DMS 273 (cell line): ENCODE data around the gene CPNE4.

Source experiments
- DNase-seq: peaks from one replicate; lab custom pipeline; 2025; ENCODE audit not compliant: unreplicated experiment; lab: John Stamatoyannopoulos, UW

CPNE4 gene

DNA sequence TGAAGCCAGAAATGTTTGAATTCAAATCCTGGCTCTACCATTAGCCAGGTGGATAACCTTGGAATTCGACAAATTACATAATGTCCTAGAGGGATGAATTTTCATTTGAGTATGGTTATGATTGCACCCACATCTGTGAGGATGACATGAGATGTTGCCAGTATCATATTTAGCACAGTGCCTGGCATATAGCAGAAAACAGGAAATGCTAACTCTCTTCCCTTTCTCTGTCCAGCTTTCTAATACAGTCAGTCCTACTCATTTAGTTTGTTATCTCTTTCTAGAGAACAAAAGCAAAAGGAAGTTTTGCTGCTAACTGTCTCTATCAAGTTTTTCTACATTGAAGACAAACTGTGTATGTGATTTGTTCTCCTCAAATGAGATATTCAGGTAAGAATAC lies 231.7 kb downstream of the CPNE4 start:
- no peak for DNase-seq

DNA sequence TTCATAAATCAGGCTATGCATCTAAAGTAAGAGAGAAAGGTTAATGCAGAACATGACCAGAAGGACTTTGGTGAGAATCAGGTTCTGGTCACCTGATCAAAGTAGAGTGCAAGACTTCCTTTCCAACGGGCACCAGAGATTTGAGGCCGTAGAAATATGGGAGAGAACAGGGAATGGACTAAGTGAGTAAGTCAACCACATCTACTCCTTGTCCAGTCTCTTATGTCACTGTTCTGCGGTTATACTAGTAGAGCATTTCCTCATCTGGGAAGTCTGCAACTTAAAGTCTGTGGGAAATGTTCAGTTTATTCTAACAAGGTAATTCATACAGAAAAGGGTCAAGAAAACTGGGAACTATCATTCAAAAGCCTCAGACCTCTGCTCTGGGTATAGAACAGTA lies 232.8 kb downstream of the CPNE4 start:
- DNase-seq, result no peak

DNA sequence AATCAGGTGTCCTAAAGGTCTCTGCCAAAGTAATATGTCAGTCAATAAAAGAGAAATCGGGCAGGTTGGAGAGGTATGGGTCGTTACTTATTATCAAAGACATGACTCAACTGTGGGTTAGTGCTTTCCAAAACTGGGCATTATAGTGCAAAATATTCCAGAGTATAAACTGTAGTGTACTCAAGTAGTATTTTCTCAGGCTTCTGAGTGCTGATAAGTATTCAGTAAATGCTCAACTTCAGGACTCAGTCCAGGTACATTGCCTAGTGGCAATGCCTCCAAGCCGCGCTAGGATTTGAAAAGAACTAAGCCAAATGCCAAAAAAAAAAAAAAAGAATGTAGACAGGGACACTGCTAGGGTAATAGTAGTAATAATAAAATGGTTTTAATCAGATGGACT lies 233.2 kb downstream of the CPNE4 start:
- DNase-seq, result no peak

GRCh38 chr3:131797776-131798175 lies 237.0 kb downstream of the CPNE4 start:
- DNase-seq, result no peak

DNA sequence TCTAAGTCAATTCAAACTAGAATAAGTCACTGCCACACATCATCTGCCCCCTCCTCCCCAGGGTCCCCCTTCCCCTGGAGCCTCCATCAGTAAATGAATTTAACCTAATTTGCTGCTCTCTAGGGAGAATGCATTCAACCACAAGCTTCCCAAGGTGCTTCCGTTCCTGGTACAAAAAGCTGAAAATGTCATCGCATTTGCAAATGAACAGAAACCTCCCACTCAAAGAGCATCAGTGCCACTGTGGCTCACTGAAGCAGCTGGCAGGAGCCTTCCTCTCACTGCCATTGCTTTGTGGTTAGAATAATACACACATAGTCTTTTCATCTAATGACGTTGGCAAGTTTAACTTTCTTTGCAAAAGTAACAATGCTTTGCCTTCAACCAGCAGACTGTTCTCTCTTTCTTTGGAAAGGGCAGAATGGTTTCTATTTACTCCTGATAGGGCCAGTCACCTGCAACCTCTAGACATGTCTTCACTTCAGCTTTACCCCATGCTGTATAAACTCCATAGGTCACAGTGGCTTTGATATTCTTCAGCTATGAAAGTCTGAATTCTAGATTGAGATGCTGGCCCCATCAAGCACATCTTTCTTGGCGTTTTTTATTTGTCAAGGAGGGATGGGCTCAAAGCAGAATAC lies 238.1 kb downstream of the CPNE4 start:
- DNase-seq, result no peak

GRCh38 chr3:131796111-131796510 lies 238.7 kb downstream of the CPNE4 start:
- no peak for DNase-seq

DNA sequence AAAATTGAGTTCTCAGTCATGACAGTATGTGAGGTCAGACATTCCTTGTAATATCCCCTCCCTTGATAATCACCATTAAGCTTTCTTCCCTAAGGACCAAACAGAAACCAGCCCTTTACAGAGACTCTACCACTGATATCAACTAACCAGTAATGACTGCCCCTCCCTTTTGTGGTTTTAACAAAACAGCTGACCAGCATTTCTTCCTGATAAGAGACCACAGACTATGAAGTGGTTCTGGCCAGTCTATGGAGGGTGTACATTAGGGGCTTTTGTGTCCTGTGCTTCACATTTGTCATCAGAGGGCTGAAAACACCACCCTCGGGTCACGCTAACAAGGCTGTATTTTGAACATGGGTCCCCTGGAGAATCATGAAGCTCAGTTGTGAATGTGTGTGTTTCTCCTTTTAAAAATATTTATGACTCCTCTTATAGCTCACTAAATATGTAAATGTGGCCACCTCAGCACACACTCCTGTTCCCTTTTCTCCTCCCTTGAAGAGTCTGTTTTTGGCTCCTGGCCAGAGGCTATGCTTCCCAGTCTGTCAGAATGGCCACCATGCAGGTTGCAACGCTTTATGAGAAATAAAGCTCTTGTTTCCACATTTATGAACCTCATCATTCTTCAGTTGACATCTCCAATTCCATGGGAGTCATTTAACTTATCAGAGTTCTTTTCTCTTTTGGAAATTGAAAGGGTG lies 239.3 kb downstream of the CPNE4 start:
- DNase-seq, result peak; percentile 9

DNA sequence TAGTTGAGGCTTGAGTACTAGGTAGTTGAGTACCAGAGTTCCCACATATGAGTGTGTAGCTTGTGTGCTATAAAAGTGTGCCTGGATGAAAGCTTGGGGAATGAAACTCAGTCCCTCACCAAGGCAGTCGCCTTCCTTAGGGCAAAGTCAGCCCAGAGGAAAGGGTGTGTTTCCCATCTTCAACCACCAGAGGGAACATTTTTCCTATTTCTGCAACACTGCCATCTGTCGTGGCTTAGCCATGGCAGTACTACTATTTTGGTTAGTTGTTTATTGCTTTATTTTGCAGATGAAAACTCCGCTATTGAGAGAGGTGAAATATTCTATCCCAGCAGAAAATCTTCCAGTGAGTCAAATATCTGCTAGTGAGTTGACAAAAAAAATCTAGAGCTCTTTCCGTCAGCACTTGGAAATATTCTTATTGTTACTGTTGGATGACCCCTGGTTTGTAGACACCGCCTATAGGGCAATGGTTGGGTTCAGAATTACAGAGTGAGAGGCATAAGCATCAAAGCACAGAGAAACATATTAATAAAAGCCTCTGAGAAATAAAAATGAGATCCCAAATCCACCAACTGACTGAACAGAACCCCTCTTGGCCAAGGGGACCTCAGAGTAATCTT lies 239.9 kb downstream of the CPNE4 start:
- peak; percentile 74 for DNase-seq

DNA sequence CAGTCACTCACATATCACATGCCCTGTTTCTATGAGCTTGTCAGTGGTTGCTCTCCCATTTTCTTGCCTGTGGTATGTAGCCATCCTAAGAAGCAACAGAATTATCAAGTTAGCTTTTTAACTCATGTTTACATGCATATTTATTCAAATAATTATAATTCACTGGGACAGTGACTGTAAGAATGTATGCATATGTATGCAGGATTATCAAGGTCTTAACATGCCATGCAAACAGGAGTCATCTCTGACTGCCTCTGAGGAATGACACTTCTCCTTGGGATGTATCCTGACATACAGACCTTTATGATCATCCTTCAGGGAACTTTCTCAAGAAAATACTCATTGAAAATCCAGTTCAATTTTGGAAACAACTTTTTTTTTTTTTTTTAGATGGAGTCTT lies 240.9 kb downstream of the CPNE4 start:
- DNase-seq, result no peak

DNA sequence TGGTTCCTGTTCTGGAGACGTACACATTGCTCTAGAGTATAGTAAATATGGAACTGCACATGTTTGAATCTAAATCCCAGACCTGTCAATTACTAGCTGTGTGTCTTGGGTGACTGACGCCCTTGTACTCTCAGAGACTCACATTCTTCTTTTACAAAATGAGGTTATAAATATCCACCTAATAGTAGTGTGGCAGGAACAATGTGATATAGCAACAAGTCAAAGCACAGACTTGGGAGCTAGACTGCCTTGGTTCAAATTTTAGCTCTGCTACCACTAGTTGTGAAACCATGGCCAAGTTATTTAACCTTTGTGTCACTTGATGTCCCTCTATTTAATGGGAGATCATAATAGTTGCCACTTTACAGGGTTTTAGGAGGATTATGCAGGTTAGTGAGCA lies 245.6 kb downstream of the CPNE4 start:
- no peak for DNase-seq

DNA sequence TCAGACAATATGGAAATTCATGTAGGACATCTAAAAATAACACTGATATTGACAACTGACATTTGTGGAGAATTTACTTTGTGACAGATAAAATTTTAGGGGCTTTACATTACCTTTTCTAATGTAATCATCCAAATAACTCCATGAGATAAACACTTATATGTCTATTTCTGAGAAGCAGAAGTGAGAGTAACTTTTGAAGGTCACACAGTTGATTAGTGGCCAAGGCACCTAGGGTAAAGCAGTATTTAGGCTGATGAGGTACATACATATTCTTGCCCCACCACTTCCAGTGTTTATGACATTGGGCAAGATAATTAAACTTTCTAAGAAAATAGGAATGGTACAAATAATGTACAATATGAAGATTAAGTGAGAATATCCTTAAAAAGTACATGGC lies 248.4 kb downstream of the CPNE4 start:
- DNase-seq, result no peak

GRCh38 chr3:131782751-131783150 lies 252.1 kb downstream of the CPNE4 start:
- DNase-seq, result no peak

DNA sequence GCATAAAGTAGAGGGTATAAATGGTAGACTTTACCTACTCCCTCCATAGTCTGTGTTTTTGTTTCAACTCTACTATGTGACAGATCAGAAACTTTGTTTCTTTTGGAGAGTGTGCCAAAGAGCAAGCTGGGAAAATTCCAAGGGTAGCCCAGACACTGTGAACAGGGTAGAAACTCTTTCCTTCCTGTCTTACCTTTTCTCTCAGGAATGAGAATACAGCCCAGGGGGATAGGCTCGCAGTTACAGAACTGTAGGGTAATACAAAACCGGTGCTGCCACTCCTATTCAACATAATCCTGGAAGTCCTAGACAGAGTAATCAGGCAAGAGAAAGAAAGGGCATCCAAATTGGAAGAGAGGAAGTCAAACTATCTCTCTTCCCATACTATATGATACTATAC lies 256.3 kb downstream of the CPNE4 start:
- no peak for DNase-seq

DNA sequence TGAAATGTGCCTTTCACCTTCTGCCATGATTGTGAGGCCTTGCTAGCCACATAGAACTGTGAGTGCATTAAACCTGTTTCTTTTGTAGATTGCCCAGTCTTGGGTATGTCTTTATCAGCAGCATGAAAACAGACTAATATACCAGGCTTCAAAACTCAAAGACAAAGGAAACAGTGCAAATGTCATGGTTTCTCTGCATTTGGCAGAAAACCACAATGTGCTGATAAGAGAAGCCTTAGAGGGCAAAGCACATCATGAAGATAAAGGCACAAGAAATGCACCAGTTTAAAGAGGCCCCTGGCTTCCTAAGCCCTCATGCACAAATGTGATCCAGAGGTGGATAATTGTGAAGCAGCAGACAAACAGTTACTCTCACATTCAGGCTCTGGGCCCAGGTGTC lies 259.2 kb downstream of the CPNE4 start:
- DNase-seq, result no peak

- DNase-seq, result no peak
Measured at GRCh38 chr3:131772269-131773026, 262.4 kb downstream of the CPNE4 start.

- no peak for DNase-seq
Measured at GRCh38 chr3:131762981-131763564, 271.7 kb downstream of the CPNE4 start.

DNA sequence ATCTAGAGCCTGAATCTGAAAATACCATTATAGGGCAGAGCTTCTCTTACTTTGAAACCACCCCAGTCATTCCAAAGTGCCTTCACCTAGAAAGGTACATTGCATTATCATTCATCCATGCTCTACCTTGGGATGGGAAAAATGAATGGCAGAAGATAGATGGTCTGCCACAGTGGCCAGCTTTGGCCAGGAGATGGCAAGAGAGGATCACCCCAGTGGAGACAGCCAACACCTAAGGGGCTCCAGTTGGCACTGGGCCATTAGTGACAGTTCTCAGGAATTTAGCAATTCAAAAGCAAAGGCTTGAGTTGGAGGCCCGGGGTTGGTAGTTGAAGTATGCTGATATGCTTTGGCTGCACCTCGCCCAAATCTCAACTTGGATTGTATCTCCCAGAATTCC lies 278.4 kb downstream of the CPNE4 start:
- DNase-seq, result no peak

GRCh38 chr3:131755380-131755779 lies 279.4 kb downstream of the CPNE4 start:
- DNase-seq, result no peak

- DNase-seq, result no peak
Measured at GRCh38 chr3:131750256-131750655, 284.6 kb downstream of the CPNE4 start.

GRCh38 chr3:131749826-131750225 lies 285.0 kb downstream of the CPNE4 start:
- no peak for DNase-seq

- no peak for DNase-seq
Measured at GRCh38 chr3:131747466-131747865, 287.3 kb downstream of the CPNE4 start.
